Neural progenitor cell (in vitro differentiated cells): ENCODE results near the gene TSTD2. TPM values are rescaled to one million over a fixed set of nuclear protein-coding genes. Genes with fewer than 3 reads are reported as not detected.

Source experiments
- DNase-seq: peaks from one replicate; pipeline ENCODE4 v3.0.0-alpha.2; 2016; ENCODE audit warnings: low spot score
- H2AFZ ChIP-seq: fragments of 200-600 bp; sonication (generic); replicated peaks from 2 replicates; pipeline ENCODE4 v1.6.1; 2016; ENCODE audit warnings: antibody characterized with exemption
- H3F3A ChIP-seq: fragments of 200-600 bp; sonication (generic); 2 replicates; pipeline ENCODE4 v1.6.1; 2016; ENCODE audit warnings: antibody characterized with exemption, low read depth
- H3K27ac ChIP-seq: fragments of 200-600 bp; sonication (generic); 2 replicates; pipeline ENCODE4 v1.5.1; 2016; ENCODE audit warnings: mild to moderate bottlenecking
- H3K27me3 ChIP-seq: fragments of 200-600 bp; sonication (generic); 2 replicates; pipeline ENCODE4 v1.6.1; 2016; ENCODE audit warnings: mild to moderate bottlenecking, moderate library complexity
- H3K36me3 ChIP-seq: fragments of 200-600 bp; sonication (generic); 2 replicates; pipeline ENCODE4 v1.5.1; 2016
- H3K4me1 ChIP-seq: fragments of 200-600 bp; sonication (generic); 2 replicates; pipeline ENCODE4 v1.6.1; 2016; ENCODE audit warnings: mixed run types
- H3K4me2 ChIP-seq: fragments of 200-600 bp; sonication (generic); 2 replicates; pipeline ENCODE4 v1.6.1; 2016
- H3K4me3 ChIP-seq: fragments of 200-600 bp; sonication (generic); 2 replicates; pipeline ENCODE4 v1.5.1; 2016
- H3K79me2 ChIP-seq: fragments of 200-600 bp; sonication (generic); 2 replicates; pipeline ENCODE4 v1.6.1; 2016; ENCODE audit warnings: low read depth
- H3K9ac ChIP-seq: fragments of 200-600 bp; sonication (generic); 2 replicates; pipeline ENCODE4 v1.6.1; 2016
- H3K9me3 ChIP-seq: fragments of 200-600 bp; sonication (generic); 2 replicates; pipeline ENCODE4 v1.5.1; 2016; ENCODE audit warnings: low read depth
- H4K20me1 ChIP-seq: fragments of 200-600 bp; sonication (generic); 2 replicates; pipeline ENCODE4 v1.6.1; 2016; ENCODE audit warnings: low read depth
- H3K27ac Mint-ChIP-seq: 3 replicates; pipeline ENCODE4 v1.8.0; 2021; ENCODE audit warnings: mixed read lengths
- H3K27me3 Mint-ChIP-seq: 2 replicates; pipeline ENCODE4 v1.8.0; 2022; ENCODE audit warnings: low read depth, mild to moderate bottlenecking, inconsistent platforms, moderate library complexity, mixed read lengths; ENCODE audit not compliant: insufficient read depth
- H3K36me3 Mint-ChIP-seq: 3 replicates; pipeline ENCODE4 v1.8.0; 2021; ENCODE audit warnings: mixed read lengths
- H3K4me1 Mint-ChIP-seq: 3 replicates; pipeline ENCODE4 v1.8.0; 2021; ENCODE audit warnings: mixed read lengths
- H3K4me3 Mint-ChIP-seq: 3 replicates; pipeline ENCODE4 v1.8.0; 2021; ENCODE audit warnings: mild to moderate bottlenecking, moderate library complexity, mixed read lengths
- H3K9me3 Mint-ChIP-seq: 3 replicates; pipeline ENCODE4 v1.8.0; 2020; ENCODE audit warnings: mixed read lengths
- EZH2 ChIP-seq: fragments of 200-600 bp; sonication (generic); IDR thresholded peaks from 2 replicates; pipeline ENCODE4 v1.6.1; 2017; ENCODE audit warnings: antibody characterized with exemption, mild to moderate bottlenecking, moderate library complexity
- EZH2phosphoT487 ChIP-seq: fragments of 200-600 bp; sonication (generic); IDR thresholded peaks from 2 replicates; pipeline ENCODE4 v1.6.1; 2017; ENCODE audit warnings: antibody characterized with exemption
- total RNA-seq: library from RNA; depleted of rRNA; stranded (reverse); fragments of >200 nt; gene quantifications from 2 replicates; pipeline ENCODE4 v1.2.3, GENCODE V29; 2015; ENCODE audit warnings: low replicate concordance
- TF ChIP-seq, protein P1 (sequence below): fragments of 200-600 bp; sonication (generic); IDR thresholded peaks from 2 replicates; pipeline ENCODE4 v1.5.1; 2017; ENCODE audit warnings: antibody characterized with exemption, mild to moderate bottlenecking

The TSTD2 gene
- total RNA-seq, 1 donor from 2014 or later = 45.4 TPM

GRCh38 chr9:97564291-97565175 is 68.6 kb downstream of the TSTD2 start:
- peaks cover 10% of the 10 kb centered on the region for H3K27me3 Mint-ChIP-seq
- Histone ChIP-seq H3K9ac (no peak overlapping the region), H3K27me3 (no peaks in the 10 kb centered on the region), H3K9me3 (no peaks in the 10 kb centered on the region), H3F3A (no peaks in the 10 kb centered on the region), H2AFZ (peak overlapping the region; percentile 90), H3K36me3 (no peaks in the 10 kb centered on the region), H4K20me1 (no peaks in the 10 kb centered on the region), H3K4me2 (peak overlapping the region; percentile 58), H3K27ac (no peak overlapping the region), H3K79me2 (no peaks in the 10 kb centered on the region), H3K4me3 (no peak overlapping the region), H3K4me1 (peaks cover 19% of the 10 kb centered on the region)
- peaks cover 14% of the 10 kb centered on the region for H3K4me1 Mint-ChIP-seq
- peak overlapping the region; percentile 76 for H3K27ac Mint-ChIP-seq
- H3K36me3 Mint-ChIP-seq = no peaks in the 10 kb centered on the region
- peak overlapping the region; percentile 27 for H3K4me3 Mint-ChIP-seq
- TF ChIP-seq EZH2 = no peak
- TF ChIP-seq, protein P1, sequence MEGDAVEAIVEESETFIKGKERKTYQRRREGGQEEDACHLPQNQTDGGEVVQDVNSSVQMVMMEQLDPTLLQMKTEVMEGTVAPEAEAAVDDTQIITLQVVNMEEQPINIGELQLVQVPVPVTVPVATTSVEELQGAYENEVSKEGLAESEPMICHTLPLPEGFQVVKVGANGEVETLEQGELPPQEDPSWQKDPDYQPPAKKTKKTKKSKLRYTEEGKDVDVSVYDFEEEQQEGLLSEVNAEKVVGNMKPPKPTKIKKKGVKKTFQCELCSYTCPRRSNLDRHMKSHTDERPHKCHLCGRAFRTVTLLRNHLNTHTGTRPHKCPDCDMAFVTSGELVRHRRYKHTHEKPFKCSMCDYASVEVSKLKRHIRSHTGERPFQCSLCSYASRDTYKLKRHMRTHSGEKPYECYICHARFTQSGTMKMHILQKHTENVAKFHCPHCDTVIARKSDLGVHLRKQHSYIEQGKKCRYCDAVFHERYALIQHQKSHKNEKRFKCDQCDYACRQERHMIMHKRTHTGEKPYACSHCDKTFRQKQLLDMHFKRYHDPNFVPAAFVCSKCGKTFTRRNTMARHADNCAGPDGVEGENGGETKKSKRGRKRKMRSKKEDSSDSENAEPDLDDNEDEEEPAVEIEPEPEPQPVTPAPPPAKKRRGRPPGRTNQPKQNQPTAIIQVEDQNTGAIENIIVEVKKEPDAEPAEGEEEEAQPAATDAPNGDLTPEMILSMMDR = no peak
- TF ChIP-seq EZH2phosphoT487 = no peak
- peak; percentile 38 for DNase-seq
- H3K9me3 Mint-ChIP-seq = no peaks in the 10 kb centered on the region

- no peak overlapping the region for H3K4me3 Mint-ChIP-seq
- DNase-seq = no peak
- no peak overlapping the region for H3K27ac Mint-ChIP-seq
Measured at GRCh38 chr9:97563458-97564135, 69.6 kb downstream of the TSTD2 start.

DNA sequence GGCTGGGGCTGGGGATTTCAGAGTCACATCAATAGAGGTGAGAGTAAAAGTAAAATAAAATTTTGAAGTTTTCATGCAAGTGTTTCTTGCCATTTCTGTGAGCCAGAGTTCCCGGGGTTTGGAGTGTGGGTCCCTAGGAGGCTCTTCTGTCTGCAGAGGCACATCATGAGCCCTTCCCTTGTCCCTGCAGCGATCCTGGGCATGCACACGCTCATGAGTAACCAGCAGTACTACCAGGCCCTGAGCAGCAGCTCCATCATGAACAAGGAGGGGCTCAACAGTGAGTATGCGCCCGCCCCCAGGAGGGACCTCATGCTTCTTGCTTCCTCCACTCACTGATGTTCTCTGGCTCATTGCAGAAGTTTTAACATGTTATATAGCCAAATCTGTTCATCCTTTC is 70.6 kb downstream of the TSTD2 start:
- Histone ChIP-seq H4K20me1 (no peaks in the 10 kb centered on the region), H3K79me2 (no peaks in the 10 kb centered on the region), H3K4me1 (peaks cover 19% of the 10 kb centered on the region), H2AFZ (no peak overlapping the region), H3K36me3 (no peaks in the 10 kb centered on the region), H3K4me3 (no peak overlapping the region), H3K27ac (no peak overlapping the region), H3K4me2 (no peak overlapping the region), H3K9ac (no peak overlapping the region), H3F3A (no peaks in the 10 kb centered on the region), H3K27me3 (no peaks in the 10 kb centered on the region), H3K9me3 (no peaks in the 10 kb centered on the region)
- Mint-ChIP-seq H3K27ac (peak overlapping the region; percentile 6), H3K9me3 (no peaks in the 10 kb centered on the region), H3K27me3 (peaks cover 8% of the 10 kb centered on the region), H3K36me3 (no peaks in the 10 kb centered on the region), H3K4me1 (peaks cover 14% of the 10 kb centered on the region), H3K4me3 (no peak overlapping the region)
- no peak for DNase-seq
- TF ChIP-seq EZH2 = no peak
- TF ChIP-seq, protein P1 = no peak
- TF ChIP-seq EZH2phosphoT487 = no peak

More at GRCh38 chr9:97563458-97564135, 69.6 kb downstream of the TSTD2 start:
- no peak overlapping the region for H3K4me3 ChIP-seq
- no peak overlapping the region for H3K27ac ChIP-seq
- peaks cover 14% of the 10 kb centered on the region for H3K4me1 Mint-ChIP-seq
- no peaks in the 10 kb centered on the region for H3K36me3 ChIP-seq
- H3K4me1 ChIP-seq = peaks cover 19% of the 10 kb centered on the region
- no peaks in the 10 kb centered on the region for H3K9me3 ChIP-seq
- H3K27me3 ChIP-seq = no peaks in the 10 kb centered on the region
- no peaks in the 10 kb centered on the region for H3F3A ChIP-seq
- H3K36me3 Mint-ChIP-seq = no peaks in the 10 kb centered on the region
- no peaks in the 10 kb centered on the region for H4K20me1 ChIP-seq
- peak overlapping the region; percentile 58 for H3K4me2 ChIP-seq
- no peak overlapping the region for H3K9ac ChIP-seq
- peak overlapping the region; percentile 90 for H2AFZ ChIP-seq
- no peaks in the 10 kb centered on the region for H3K79me2 ChIP-seq
- peaks cover 10% of the 10 kb centered on the region for H3K27me3 Mint-ChIP-seq
- no peaks in the 10 kb centered on the region for H3K9me3 Mint-ChIP-seq
- TF ChIP-seq EZH2phosphoT487 (no peak), EZH2 (no peak)
- TF ChIP-seq, protein P1 = no peak
